H9 (cell line): ENCODE measurements around the gene IL31RA. TPM values are rescaled to one million over a fixed set of nuclear protein-coding genes. Genes with fewer than 3 reads are reported as not detected.

Experiments
- DNase-seq: peaks from one replicate; pipeline ENCODE4 v3.0.0-alpha.2; 2017
- H2AFZ ChIP-seq: one replicate; pipeline ENCODE4 v1.6.1; 2013; ENCODE audit warnings: mild to moderate bottlenecking, low read length, control low read depth, moderate library complexity
- H2AK5ac ChIP-seq: 2 replicates; pipeline ENCODE4 v1.6.1; 2013; ENCODE audit warnings: low read length, control low read depth, mixed read lengths; ENCODE audit not compliant: insufficient read length
- H2BK120ac ChIP-seq: one replicate; pipeline ENCODE4 v1.6.1; 2013; ENCODE audit warnings: low read depth, mild to moderate bottlenecking, low read length, control low read depth, inconsistent platforms; ENCODE audit not compliant: poor library complexity, severe bottlenecking
- H2BK12ac ChIP-seq: 2 replicates; pipeline ENCODE4 v1.6.1; 2013; ENCODE audit warnings: low read length, control low read depth, mixed read lengths, low read depth; ENCODE audit not compliant: insufficient read length
- H2BK15ac ChIP-seq: 2 replicates; pipeline ENCODE4 v1.6.1; 2013; ENCODE audit warnings: low read depth, low read length, control low read depth
- H2BK20ac ChIP-seq: one replicate; pipeline ENCODE4 v1.6.1; 2013; ENCODE audit warnings: low read depth, mild to moderate bottlenecking, low read length, control low read depth, inconsistent platforms; ENCODE audit not compliant: poor library complexity, severe bottlenecking
- H2BK5ac ChIP-seq: 2 replicates; pipeline ENCODE4 v1.6.1; 2013; ENCODE audit warnings: low read length, control low read depth, mixed read lengths; ENCODE audit not compliant: insufficient read length
- H3K14ac ChIP-seq: 2 replicates; pipeline ENCODE4 v1.6.1; 2013; ENCODE audit warnings: low read length, control low read depth; ENCODE audit not compliant: insufficient read depth
- H3K18ac ChIP-seq: 2 replicates; pipeline ENCODE4 v1.6.1; 2013; ENCODE audit warnings: low read depth, mild to moderate bottlenecking, mixed read lengths, low read length, control low read depth; ENCODE audit not compliant: insufficient read length
- H3K23ac ChIP-seq: 2 replicates; pipeline ENCODE4 v1.6.1; 2013; ENCODE audit warnings: low read length, control low read depth, mixed read lengths, low read depth; ENCODE audit not compliant: insufficient read length
- H3K23me2 ChIP-seq: 2 replicates; pipeline ENCODE4 v1.6.1; 2013; ENCODE audit warnings: low read depth, mild to moderate bottlenecking, mixed read lengths, low read length, control low read depth; ENCODE audit not compliant: insufficient read length, poor library complexity, severe bottlenecking
- H3K27ac ChIP-seq: 2 replicates; pipeline ENCODE4 v1.5.1; 2013; ENCODE audit warnings: low read length, control low read depth, mixed read lengths, low read depth; ENCODE audit not compliant: insufficient read length
- H3K27me3 ChIP-seq: 2 replicates; pipeline ENCODE4 v1.6.1; 2013; ENCODE audit warnings: low read length, control low read depth, inconsistent platforms; ENCODE audit not compliant: insufficient read depth
- H3K4ac ChIP-seq: 2 replicates; pipeline ENCODE4 v1.6.1; 2013; ENCODE audit warnings: low read depth, mild to moderate bottlenecking, control low read depth, inconsistent platforms, low read length, moderate library complexity
- H3K4me1 ChIP-seq: 2 replicates; pipeline ENCODE4 v1.6.1; 2013; ENCODE audit warnings: low read length, control low read depth, inconsistent platforms; ENCODE audit not compliant: insufficient read depth
- H3K4me2 ChIP-seq: 2 replicates; pipeline ENCODE4 v1.6.1; 2013; ENCODE audit warnings: low read length, control low read depth, mixed read lengths; ENCODE audit not compliant: insufficient read length, insufficient read depth
- H3K56ac ChIP-seq: 2 replicates; pipeline ENCODE4 v1.6.1; 2013; ENCODE audit warnings: low read depth, mild to moderate bottlenecking, mixed read lengths, low read length, control low read depth; ENCODE audit not compliant: insufficient read length
- H3K79me1 ChIP-seq: 2 replicates; pipeline ENCODE4 v1.6.1; 2013; ENCODE audit warnings: low read depth, mild to moderate bottlenecking, moderate library complexity, low read length, control low read depth, inconsistent platforms; ENCODE audit not compliant: insufficient read depth, poor library complexity, severe bottlenecking
- H3K79me2 ChIP-seq: 2 replicates; pipeline ENCODE4 v1.6.1; 2013; ENCODE audit warnings: low read length, control low read depth, inconsistent platforms; ENCODE audit not compliant: insufficient read depth
- H3K9ac ChIP-seq: 2 replicates; pipeline ENCODE4 v1.6.1; 2013; ENCODE audit warnings: low read length, control low read depth, mixed read lengths; ENCODE audit not compliant: insufficient read length; ENCODE audit errors: extremely low read depth
- H3K9me3 ChIP-seq: one replicate; pipeline ENCODE4 v1.6.1; 2013; ENCODE audit warnings: low read depth, low read length, inconsistent platforms; ENCODE audit not compliant: control insufficient read depth
- H3T11ph ChIP-seq: one replicate; pipeline ENCODE4 v1.6.1; 2013; ENCODE audit warnings: mild to moderate bottlenecking, low read length, control low read depth, inconsistent platforms
- H4K20me1 ChIP-seq: one replicate; pipeline ENCODE4 v1.6.1; 2013; ENCODE audit not compliant: control insufficient read depth, insufficient read length, insufficient read depth
- H4K5ac ChIP-seq: 2 replicates; pipeline ENCODE4 v1.6.1; 2013; ENCODE audit warnings: low read depth, mild to moderate bottlenecking, mixed read lengths, low read length, control low read depth; ENCODE audit not compliant: insufficient read length
- H4K8ac ChIP-seq: replicated peaks from 2 replicates; pipeline ENCODE4 v1.6.1; 2013; ENCODE audit warnings: low read length, control low read depth, mixed read lengths, low read depth; ENCODE audit not compliant: insufficient read length
- H4K91ac ChIP-seq: 2 replicates; pipeline ENCODE4 v1.6.1; 2013; ENCODE audit warnings: low read depth, mild to moderate bottlenecking, moderate library complexity, mixed read lengths, low read length, control low read depth; ENCODE audit not compliant: insufficient read length
- H3K27ac Mint-ChIP-seq, 3 experiments: 2 replicates in 2 of 3; 3 replicates in 1 of 3; pipeline ENCODE4 v1.8.0; 2020 to 2021; ENCODE audit warnings: mixed read lengths in 3 of 3, mild to moderate bottlenecking in 1 of 3, moderate library complexity in 1 of 3
- H3K27me3 Mint-ChIP-seq: 2 replicates; pipeline ENCODE4 v1.8.0; 2021; ENCODE audit warnings: low read depth, mild to moderate bottlenecking, moderate library complexity, mixed read lengths
- H3K36me3 Mint-ChIP-seq, 3 experiments: 2 replicates in 2 of 3; 3 replicates in 1 of 3; pipeline ENCODE4 v1.8.0; 2020 to 2021; ENCODE audit warnings: low read depth in 3 of 3, mixed read lengths in 3 of 3; ENCODE audit not compliant: insufficient read depth in 1 of 3
- H3K4me1 Mint-ChIP-seq, 2 experiments: 2 replicates each; pipeline ENCODE4 v1.8.0; 2020; ENCODE audit warnings: mixed read lengths in 2 of 2
- H3K4me3 Mint-ChIP-seq, 2 experiments: 2 replicates in 1 of 2; 3 replicates in 1 of 2; pipeline ENCODE4 v1.8.0; 2020 to 2021; ENCODE audit warnings: mild to moderate bottlenecking in 2 of 2, mixed read lengths in 2 of 2, moderate library complexity in 1 of 2
- H3K9me3 Mint-ChIP-seq, 2 experiments: 2 replicates in 1 of 2; 3 replicates in 1 of 2; pipeline ENCODE4 v1.8.0; 2020; ENCODE audit warnings: mild to moderate bottlenecking in 2 of 2, mixed read lengths in 2 of 2, moderate library complexity in 1 of 2
- WGBS: extraction: QIAGEN DNeasy Blood & Tissue Kit; methylation state at CpG from one replicate; pipeline ENCODE4 v1.1.7; 2013; ENCODE audit warnings: missing lambda C conversion rate, low lambda C conversion rate, mixed read lengths; ENCODE audit not compliant: insufficient read length; ENCODE audit errors: extremely low coverage; 5-methylcytosine and 5-hydroxymethylcytosine counted together
- total RNA-seq: library from RNA; stranded (reverse); gene quantifications from 2 replicates; pipeline ENCODE4 v1.2.1, GENCODE V29; 2021
- TF ChIP-seq, protein P1 (sequence below): fragments of 200-600 bp; sonication (generic); conservative IDR thresholded peaks from 3 replicates; pipeline ENCODE4 v1.8.0; 2021; ENCODE audit warnings: antibody characterized with exemption, mild to moderate bottlenecking

Gene IL31RA
- total RNA-seq, 1 experiment from 2014 or later, result 0.11 TPM

GRCh38 chr5:55927861-55928655, 76.9 kb downstream of the IL31RA start:
- H3K9me3 ChIP-seq, result no peaks in the 10 kb centered on the region
- no peak overlapping the region for H2BK5ac ChIP-seq
- H4K20me1 ChIP-seq, result no peaks in the 10 kb centered on the region
- H4K8ac ChIP-seq, result no peak overlapping the region
- H3K9ac ChIP-seq, result no peak overlapping the region
- H4K91ac ChIP-seq, result no peak overlapping the region
- H2BK20ac ChIP-seq, result no peak overlapping the region
- peaks cover 7 to 9% of the 10 kb centered on the region in 2 experiments; a peak in 3 of 4 replicates for H3K4me1 Mint-ChIP-seq
- no peak overlapping the region for H2BK12ac ChIP-seq
- no peaks in the 10 kb centered on the region for H3K23me2 ChIP-seq
- no peak overlapping the region for H3T11ph ChIP-seq
- H3K36me3 Mint-ChIP-seq, result no peaks in the 10 kb centered on the region
- no peak overlapping the region for H3K23ac ChIP-seq
- H2AK5ac ChIP-seq, result no peak overlapping the region
- no peak overlapping the region; a peak in 1 of 7 replicates for H3K27ac Mint-ChIP-seq
- no CpG with 5 or more reads among the region's 12 CpGs for WGBS
- H3K4me2 ChIP-seq, result no peak overlapping the region
- H3K79me1 ChIP-seq, result no peaks in the 10 kb centered on the region
- no peak overlapping the region for H3K4me3 Mint-ChIP-seq
- TF ChIP-seq, protein P1, sequence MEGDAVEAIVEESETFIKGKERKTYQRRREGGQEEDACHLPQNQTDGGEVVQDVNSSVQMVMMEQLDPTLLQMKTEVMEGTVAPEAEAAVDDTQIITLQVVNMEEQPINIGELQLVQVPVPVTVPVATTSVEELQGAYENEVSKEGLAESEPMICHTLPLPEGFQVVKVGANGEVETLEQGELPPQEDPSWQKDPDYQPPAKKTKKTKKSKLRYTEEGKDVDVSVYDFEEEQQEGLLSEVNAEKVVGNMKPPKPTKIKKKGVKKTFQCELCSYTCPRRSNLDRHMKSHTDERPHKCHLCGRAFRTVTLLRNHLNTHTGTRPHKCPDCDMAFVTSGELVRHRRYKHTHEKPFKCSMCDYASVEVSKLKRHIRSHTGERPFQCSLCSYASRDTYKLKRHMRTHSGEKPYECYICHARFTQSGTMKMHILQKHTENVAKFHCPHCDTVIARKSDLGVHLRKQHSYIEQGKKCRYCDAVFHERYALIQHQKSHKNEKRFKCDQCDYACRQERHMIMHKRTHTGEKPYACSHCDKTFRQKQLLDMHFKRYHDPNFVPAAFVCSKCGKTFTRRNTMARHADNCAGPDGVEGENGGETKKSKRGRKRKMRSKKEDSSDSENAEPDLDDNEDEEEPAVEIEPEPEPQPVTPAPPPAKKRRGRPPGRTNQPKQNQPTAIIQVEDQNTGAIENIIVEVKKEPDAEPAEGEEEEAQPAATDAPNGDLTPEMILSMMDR, result no peak
- DNase-seq, result no peak
- H3K27me3 Mint-ChIP-seq, result no peaks in the 10 kb centered on the region
- H3K18ac ChIP-seq, result no peak overlapping the region
- H2BK15ac ChIP-seq, result no peak overlapping the region
- H3K27ac ChIP-seq, result no peak overlapping the region
- H3K14ac ChIP-seq, result no peak overlapping the region
- no peak overlapping the region for H4K5ac ChIP-seq
- H2AFZ ChIP-seq, result no peak overlapping the region
- no peak overlapping the region for H3K4ac ChIP-seq
- H2BK120ac ChIP-seq, result no peak overlapping the region
- H3K79me2 ChIP-seq, result no peaks in the 10 kb centered on the region
- no peaks in the 10 kb centered on the region for H3K9me3 Mint-ChIP-seq
- no peak overlapping the region for H3K56ac ChIP-seq
- H3K27me3 ChIP-seq, result no peaks in the 10 kb centered on the region
- H3K4me1 ChIP-seq, result no peaks in the 10 kb centered on the region
